WTC11 (cell line): ENCODE data around the gene STOX2. TPM values are rescaled to one million over a fixed set of nuclear protein-coding genes. Genes with fewer than 3 reads are reported as not detected.

Source experiments
- ATAC-seq: fragments of 200-7000 bp; cut with Tn5 transposase; 2 replicates; pipeline ENCODE4 v1.10.0; 2021; ENCODE audit warnings: mild to moderate bottlenecking, moderate library complexity
- CTCF ChIA-PET: fragments of 300-600 bp; sonication (Branson Sonifier 250); formaldehyde crosslinking; loops from one replicate; lab custom pipeline; 2021; ENCODE audit warnings: antibody characterized with exemption; lab: Charles Lee
- POLR2A ChIA-PET: fragments of 350-600 bp; sonication (Branson Sonifier 250); formaldehyde crosslinking; loops from one replicate; lab custom pipeline; 2021; ENCODE audit warnings: antibody characterized with exemption; lab: Charles Lee
- DNase-seq: peaks from one replicate; pipeline ENCODE4 v3.0.0; 2021; ENCODE audit warnings: low spot score
- H3K27ac Mint-ChIP-seq: 2 replicates; pipeline ENCODE4 v1.8.0; 2021; ENCODE audit warnings: mixed read lengths
- H3K27me3 Mint-ChIP-seq: 2 replicates; pipeline ENCODE4 v1.8.0; 2021; ENCODE audit warnings: low read depth, mild to moderate bottlenecking, moderate library complexity, mixed read lengths
- H3K36me3 Mint-ChIP-seq: 2 replicates; pipeline ENCODE4 v1.8.0; 2021; ENCODE audit warnings: mixed read lengths
- H3K4me1 Mint-ChIP-seq: 2 replicates; pipeline ENCODE4 v1.8.0; 2022; ENCODE audit warnings: mixed read lengths
- H3K4me3 Mint-ChIP-seq: 2 replicates; pipeline ENCODE4 v1.8.0; 2021; ENCODE audit warnings: mild to moderate bottlenecking, moderate library complexity, mixed read lengths
- H3K9me3 Mint-ChIP-seq: 2 replicates; pipeline ENCODE4 v1.8.0; 2021; ENCODE audit warnings: mixed read lengths
- E2F1 ChIP-seq: sonication (generic); formaldehyde crosslinking; IDR thresholded peaks from 2 replicates; pipeline ENCODE4 v1.8.0; 2022; ENCODE audit warnings: mild to moderate bottlenecking, missing genetic modification reagents
- E2F4 ChIP-seq: sonication (generic); formaldehyde crosslinking; IDR thresholded peaks from 2 replicates; pipeline ENCODE4 v1.8.1; 2022; ENCODE audit warnings: low read depth, mild to moderate bottlenecking, moderate library complexity, missing genetic modification reagents, borderline replicate concordance
- EMX1 ChIP-seq: fragments of 250-450 bp; sonication (Bioruptor Pico); IDR thresholded peaks from 2 replicates; pipeline ENCODE4 v1.8.0; 2021; ENCODE audit warnings: mild to moderate bottlenecking
- FOXP4 ChIP-seq: sonication (generic); formaldehyde crosslinking; IDR thresholded peaks from 2 replicates; pipeline ENCODE4 v1.8.0; 2022; ENCODE audit warnings: mild to moderate bottlenecking, missing genetic modification reagents
- IRF1 ChIP-seq: sonication (generic); formaldehyde crosslinking; IDR thresholded peaks from 2 replicates; pipeline ENCODE4 v1.8.0; 2023; ENCODE audit warnings: missing genetic modification reagents
- MXD4 ChIP-seq: fragments of 250-450 bp; sonication (Bioruptor Pico); IDR thresholded peaks from 2 replicates; pipeline ENCODE4 v1.8.0; 2021; ENCODE audit warnings: mild to moderate bottlenecking, moderate library complexity, borderline replicate concordance
- NFYB ChIP-seq: sonication (generic); formaldehyde crosslinking; conservative IDR thresholded peaks from 2 replicates; pipeline ENCODE4 v1.8.0; 2022; ENCODE audit warnings: low read depth, missing genetic modification reagents
- OVOL2 ChIP-seq: fragments of 250-450 bp; sonication (Bioruptor Pico); IDR thresholded peaks from 2 replicates; pipeline ENCODE4 v1.9.0; 2021; ENCODE audit warnings: mild to moderate bottlenecking, borderline replicate concordance
- RELA ChIP-seq: sonication (generic); formaldehyde crosslinking; IDR thresholded peaks from 2 replicates; pipeline ENCODE4 v1.8.1; 2022; ENCODE audit warnings: missing genetic modification reagents, mild to moderate bottlenecking, borderline replicate concordance
- RORB ChIP-seq: fragments of 250-450 bp; sonication (Bioruptor Pico); IDR thresholded peaks from 2 replicates; pipeline ENCODE4 v1.9.0; 2021; ENCODE audit warnings: mild to moderate bottlenecking
- SP1 ChIP-seq: sonication (generic); formaldehyde crosslinking; conservative IDR thresholded peaks from 2 replicates; pipeline ENCODE4 v1.8.1; 2022; ENCODE audit warnings: missing genetic modification reagents
- USF2 ChIP-seq: sonication (generic); formaldehyde crosslinking; IDR thresholded peaks from 2 replicates; pipeline ENCODE4 v1.8.1; 2023; ENCODE audit warnings: mild to moderate bottlenecking, missing genetic modification reagents, moderate library complexity
- ZNF423 ChIP-seq: fragments of 250-450 bp; sonication (Bioruptor Pico); IDR thresholded peaks from 2 replicates; pipeline ENCODE4 v2.1.2; 2022; ENCODE audit warnings: mild to moderate bottlenecking, moderate library complexity
- total RNA-seq: library from RNA; stranded (reverse); gene quantifications from 3 replicates; pipeline ENCODE4 v1.2.3, GENCODE V29; 2021
- TF ChIP-seq, protein P1 (sequence below): fragments of 250-450 bp; sonication (Bioruptor Pico); IDR thresholded peaks from 2 replicates; pipeline ENCODE4 v2.1.2; 2022; ENCODE audit warnings: mild to moderate bottlenecking, moderate library complexity
- TF ChIP-seq, protein P2 (sequence below): sonication (generic); formaldehyde crosslinking; IDR thresholded peaks from 2 replicates; pipeline ENCODE4 v1.8.1; 2022; ENCODE audit warnings: missing genetic modification reagents, borderline replicate concordance
- TF ChIP-seq, protein P3 (sequence below): sonication (generic); formaldehyde crosslinking; IDR thresholded peaks from 2 replicates; pipeline ENCODE4 v1.8.1; 2022; ENCODE audit warnings: mild to moderate bottlenecking, moderate library complexity, missing genetic modification reagents
- TF ChIP-seq, protein P4 (sequence below): sonication (generic); formaldehyde crosslinking; IDR thresholded peaks from 2 replicates; pipeline ENCODE4 v1.8.1; 2023; ENCODE audit warnings: mild to moderate bottlenecking, missing genetic modification reagents
- TF ChIP-seq, protein P5 (sequence below): fragments of 250-450 bp; sonication (Bioruptor Pico); IDR thresholded peaks from 2 replicates; pipeline ENCODE4 v1.9.0; 2021; ENCODE audit warnings: moderate library complexity, mild to moderate bottlenecking, inconsistent platforms, borderline replicate concordance

Gene STOX2
- total RNA-seq, 1 experiment from 2014 or later: 31.6 TPM

GRCh38 chr4:183993676-183994075, 88.6 kb downstream of the STOX2 start:
- no peak overlapping the region for H3K4me3 Mint-ChIP-seq
- no peak for DNase-seq
- no peaks in the 10 kb centered on the region for H3K9me3 Mint-ChIP-seq
- CTCF ChIA-PET: interaction anchor here (2.0 kb wide), 1 partner anchor 87 kb away, joined by 4 read pairs; no protein-coding TSS in a partner anchor
- no peak for TF ChIP-seq ZNF423 (CRISPR knock-in tag)
- TF ChIP-seq IRF1 (CRISPR knock-in tag): no peak
- TF ChIP-seq, protein P1, sequence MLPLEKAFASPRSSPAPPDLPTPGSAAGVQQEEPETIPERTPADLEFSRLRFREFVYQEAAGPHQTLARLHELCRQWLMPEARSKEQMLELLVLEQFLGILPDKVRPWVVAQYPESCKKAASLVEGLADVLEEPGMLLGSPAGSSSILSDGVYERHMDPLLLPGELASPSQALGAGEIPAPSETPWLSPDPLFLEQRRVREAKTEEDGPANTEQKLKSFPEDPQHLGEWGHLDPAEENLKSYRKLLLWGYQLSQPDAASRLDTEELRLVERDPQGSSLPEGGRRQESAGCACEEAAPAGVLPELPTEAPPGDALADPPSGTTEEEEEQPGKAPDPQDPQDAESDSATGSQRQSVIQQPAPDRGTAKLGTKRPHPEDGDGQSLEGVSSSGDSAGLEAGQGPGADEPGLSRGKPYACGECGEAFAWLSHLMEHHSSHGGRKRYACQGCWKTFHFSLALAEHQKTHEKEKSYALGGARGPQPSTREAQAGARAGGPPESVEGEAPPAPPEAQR: no peak
- no peak for TF ChIP-seq USF2 (CRISPR knock-in tag)
- no peak for TF ChIP-seq SP1 (CRISPR knock-in tag)
- H3K36me3 Mint-ChIP-seq: no peaks in the 10 kb centered on the region
- peaks cover 34% of the 10 kb centered on the region for H3K4me1 Mint-ChIP-seq
- POLR2A ChIA-PET: no interaction called here
- no peak for ATAC-seq
- H3K27me3 Mint-ChIP-seq: no peaks in the 10 kb centered on the region
- 0 out of 2 replicates have a peak overlapping the region, but pooled peaks have one; percentile 52 for H3K27ac Mint-ChIP-seq

GRCh38 chr4:183995570-183995969, 90.5 kb downstream of the STOX2 start:
- no peak for TF ChIP-seq OVOL2 (CRISPR knock-in tag)
- TF ChIP-seq, protein P2, sequence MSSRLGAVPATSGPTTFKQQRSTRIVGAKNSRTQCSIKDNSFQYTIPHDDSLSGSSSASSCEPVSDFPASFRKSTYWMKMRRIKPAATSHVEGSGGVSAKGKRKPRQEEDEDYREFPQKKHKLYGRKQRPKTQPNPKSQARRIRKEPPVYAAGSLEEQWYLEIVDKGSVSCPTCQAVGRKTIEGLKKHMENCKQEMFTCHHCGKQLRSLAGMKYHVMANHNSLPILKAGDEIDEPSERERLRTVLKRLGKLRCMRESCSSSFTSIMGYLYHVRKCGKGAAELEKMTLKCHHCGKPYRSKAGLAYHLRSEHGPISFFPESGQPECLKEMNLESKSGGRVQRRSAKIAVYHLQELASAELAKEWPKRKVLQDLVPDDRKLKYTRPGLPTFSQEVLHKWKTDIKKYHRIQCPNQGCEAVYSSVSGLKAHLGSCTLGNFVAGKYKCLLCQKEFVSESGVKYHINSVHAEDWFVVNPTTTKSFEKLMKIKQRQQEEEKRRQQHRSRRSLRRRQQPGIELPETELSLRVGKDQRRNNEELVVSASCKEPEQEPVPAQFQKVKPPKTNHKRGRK: no peak
- TF ChIP-seq ZNF423 (CRISPR knock-in tag): peak; percentile 73; the same call in 1 of the 2 replicates
- no peak for TF ChIP-seq EMX1 (CRISPR knock-in tag)
- Mint-ChIP-seq H3K9me3 (no peaks in the 10 kb centered on the region), H3K27me3 (no peaks in the 10 kb centered on the region), H3K4me1 (peaks cover 46% of the 10 kb centered on the region), H3K4me3 (no peak overlapping the region), H3K36me3 (0 out of 2 replicates have a peak, but pooled peaks cover 3% of the 10 kb centered on the region), H3K27ac (no peak overlapping the region)
- DNase-seq: no peak
- peak; percentile 45 for ATAC-seq
- POLR2A ChIA-PET: no interaction called here
- CTCF ChIA-PET: interaction anchor here (0.6 kb wide), 1 partner anchor 360 kb away, joined by 3 read pairs; no protein-coding TSS in a partner anchor

GRCh38 chr4:183996868-183997267, 91.8 kb downstream of the STOX2 start:
- H3K9me3 Mint-ChIP-seq: no peaks in the 10 kb centered on the region
- no peaks in the 10 kb centered on the region for H3K27me3 Mint-ChIP-seq
- CTCF ChIA-PET: no interaction called here
- POLR2A ChIA-PET: no interaction called here
- peaks cover 9% of the 10 kb centered on the region for H3K36me3 Mint-ChIP-seq
- peak overlapping the region; percentile 21; the same call in 1 of the 2 replicates for H3K27ac Mint-ChIP-seq
- ATAC-seq (no peak), DNase-seq (no peak)
- peaks cover 51% of the 10 kb centered on the region for H3K4me1 Mint-ChIP-seq
- no peak overlapping the region for H3K4me3 Mint-ChIP-seq
- TF ChIP-seq MXD4 (no peak), E2F1 (CRISPR knock-in tag) (no peak), RELA (CRISPR knock-in tag) (no peak), E2F4 (CRISPR knock-in tag) (no peak), NFYB (no peak), FOXP4 (no peak), RORB (CRISPR knock-in tag) (no peak)
- TF ChIP-seq, protein P3, sequence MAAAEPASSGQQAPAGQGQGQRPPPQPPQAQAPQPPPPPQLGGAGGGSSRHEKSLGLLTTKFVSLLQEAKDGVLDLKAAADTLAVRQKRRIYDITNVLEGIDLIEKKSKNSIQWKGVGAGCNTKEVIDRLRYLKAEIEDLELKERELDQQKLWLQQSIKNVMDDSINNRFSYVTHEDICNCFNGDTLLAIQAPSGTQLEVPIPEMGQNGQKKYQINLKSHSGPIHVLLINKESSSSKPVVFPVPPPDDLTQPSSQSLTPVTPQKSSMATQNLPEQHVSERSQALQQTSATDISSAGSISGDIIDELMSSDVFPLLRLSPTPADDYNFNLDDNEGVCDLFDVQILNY: no peak
- TF ChIP-seq, protein P4, sequence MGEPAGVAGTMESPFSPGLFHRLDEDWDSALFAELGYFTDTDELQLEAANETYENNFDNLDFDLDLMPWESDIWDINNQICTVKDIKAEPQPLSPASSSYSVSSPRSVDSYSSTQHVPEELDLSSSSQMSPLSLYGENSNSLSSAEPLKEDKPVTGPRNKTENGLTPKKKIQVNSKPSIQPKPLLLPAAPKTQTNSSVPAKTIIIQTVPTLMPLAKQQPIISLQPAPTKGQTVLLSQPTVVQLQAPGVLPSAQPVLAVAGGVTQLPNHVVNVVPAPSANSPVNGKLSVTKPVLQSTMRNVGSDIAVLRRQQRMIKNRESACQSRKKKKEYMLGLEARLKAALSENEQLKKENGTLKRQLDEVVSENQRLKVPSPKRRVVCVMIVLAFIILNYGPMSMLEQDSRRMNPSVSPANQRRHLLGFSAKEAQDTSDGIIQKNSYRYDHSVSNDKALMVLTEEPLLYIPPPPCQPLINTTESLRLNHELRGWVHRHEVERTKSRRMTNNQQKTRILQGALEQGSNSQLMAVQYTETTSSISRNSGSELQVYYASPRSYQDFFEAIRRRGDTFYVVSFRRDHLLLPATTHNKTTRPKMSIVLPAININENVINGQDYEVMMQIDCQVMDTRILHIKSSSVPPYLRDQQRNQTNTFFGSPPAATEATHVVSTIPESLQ (CRISPR knock-in tag): no peak
- TF ChIP-seq, protein P5, sequence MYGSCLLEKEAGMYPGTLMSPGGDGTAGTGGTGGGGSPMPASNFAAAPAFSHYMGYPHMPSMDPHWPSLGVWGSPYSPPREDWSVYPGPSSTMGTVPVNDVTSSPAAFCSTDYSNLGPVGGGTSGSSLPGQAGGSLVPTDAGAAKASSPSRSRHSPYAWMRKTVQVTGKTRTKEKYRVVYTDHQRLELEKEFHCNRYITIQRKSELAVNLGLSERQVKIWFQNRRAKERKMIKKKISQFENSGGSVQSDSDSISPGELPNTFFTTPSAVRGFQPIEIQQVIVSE (CRISPR knock-in tag): no peak
